Measurements from ENCODE around the gene CISD1.
"Not testable (repeated sequence)": the region's sequence is repeated elsewhere in the genome, so short reads cannot be mapped to it uniquely, and the experiment has no call there.

CISD1 gene

GRCh38 chr10:58268946-58269781 lies at the start of gene CISD1:
Gene CISD1, plus strand, starts transcription at chr10:58269162. Its CDS starts 112 bp downstream, at chr10:58269274.
- H3K4me3 ChIP-seq: peak within 1 kb of the TSS; percentile 60 to 90 (median 78)
- peak within 1 kb of the TSS; percentile 77 to 100 (median 95) for H3K27ac ChIP-seq

GRCh38 chr10:58219875-58220274 lies 49.1 kb upstream of the CISD1 start:
- H3K4me3 ChIP-seq: no peak overlapping the region
- H3K27ac ChIP-seq: no peak overlapping the region

GRCh38 chr10:58220769-58221451 lies 48.1 kb upstream of the CISD1 start:
- H3K4me3 ChIP-seq: no peak overlapping the region
- H3K27ac ChIP-seq: no peak overlapping the region

- H3K27ac ChIP-seq: no peak overlapping the region
- no peak overlapping the region for H3K4me3 ChIP-seq
These were observed 43.3 kb upstream of the CISD1 start for GRCh38 chr10:58225654-58226053.

GRCh38 chr10:58229856-58230255 lies 39.1 kb upstream of the CISD1 start:
- H3K4me3 ChIP-seq, H3K27ac ChIP-seq: not testable (repeated sequence)

- Histone ChIP-seq H3K27ac (peak overlapping the region in 1 of 21 experiments; percentile 36), H3K4me3 (no peak overlapping the region)
These were observed 31.7 kb upstream of the CISD1 start for GRCh38 chr10:58237014-58237834.

GRCh38 chr10:58239561-58240169 lies 29.3 kb upstream of the CISD1 start:
- H3K27ac ChIP-seq: no peak overlapping the region
- no peak overlapping the region for H3K4me3 ChIP-seq

- no peak overlapping the region for H3K4me3 ChIP-seq
- peak overlapping the region in 2 of 21 experiments; percentile 24 to 56 for H3K27ac ChIP-seq
These were observed 28.4 kb upstream of the CISD1 start for GRCh38 chr10:58240531-58240930.

- Histone ChIP-seq H3K27ac (peak overlapping the region in 1 of 21 experiments; percentile 56), H3K4me3 (no peak overlapping the region)
These were observed 27.6 kb upstream of the CISD1 start for GRCh38 chr10:58241346-58241745.

- H3K27ac ChIP-seq: no peak overlapping the region
- H3K4me3 ChIP-seq: no peak overlapping the region
These were observed 25.7 kb upstream of the CISD1 start for GRCh38 chr10:58243269-58243668.

GRCh38 chr10:58243801-58244200 lies 25.2 kb upstream of the CISD1 start:
- H3K27ac ChIP-seq, H3K4me3 ChIP-seq: not testable (repeated sequence)

GRCh38 chr10:58244242-58244641 lies 24.7 kb upstream of the CISD1 start:
- not testable (repeated sequence) for H3K4me3 ChIP-seq

GRCh38 chr10:58244666-58245065 lies 24.3 kb upstream of the CISD1 start:
- not testable (repeated sequence) for H3K4me3 ChIP-seq, H3K27ac ChIP-seq

More at GRCh38 chr10:58244242-58244641, 24.7 kb upstream of the CISD1 start:
- H3K27ac ChIP-seq: not testable (repeated sequence)

GRCh38 chr10:58253184-58253583 lies 15.8 kb upstream of the CISD1 start:
- no peak overlapping the region for H3K4me3 ChIP-seq
- no peak overlapping the region for H3K27ac ChIP-seq

- no peak overlapping the region for H3K4me3 ChIP-seq
- no peak overlapping the region for H3K27ac ChIP-seq
These were observed 14.3 kb upstream of the CISD1 start for GRCh38 chr10:58254644-58255043.

- H3K27ac ChIP-seq, H3K4me3 ChIP-seq: not testable (repeated sequence)
These were observed 12.8 kb upstream of the CISD1 start for GRCh38 chr10:58256013-58256780.

- Histone ChIP-seq H3K27ac (no peak overlapping the region), H3K4me3 (no peak overlapping the region)
These were observed 9.8 kb upstream of the CISD1 start for GRCh38 chr10:58258977-58259692.

- H3K27ac ChIP-seq: no peak overlapping the region
These were observed 8.6 kb upstream of the CISD1 start for GRCh38 chr10:58260334-58260733.

More at GRCh38 chr10:58260334-58260733, 8.6 kb upstream of the CISD1 start:
- H3K4me3 ChIP-seq: no peak overlapping the region

All from skin epidermis (tissue), 12 donors.